ENCODE data around the gene CAPN14. TPM values are rescaled to one million over a fixed set of nuclear protein-coding genes. Genes with fewer than 3 reads are reported as not detected.
A peak's percentile ranks its signal among the peaks of the same experiment; 100 is the strongest.

CAPN14 gene
- total RNA-seq, 1 donor from 2014 or later, result 3.3 TPM

DNA sequence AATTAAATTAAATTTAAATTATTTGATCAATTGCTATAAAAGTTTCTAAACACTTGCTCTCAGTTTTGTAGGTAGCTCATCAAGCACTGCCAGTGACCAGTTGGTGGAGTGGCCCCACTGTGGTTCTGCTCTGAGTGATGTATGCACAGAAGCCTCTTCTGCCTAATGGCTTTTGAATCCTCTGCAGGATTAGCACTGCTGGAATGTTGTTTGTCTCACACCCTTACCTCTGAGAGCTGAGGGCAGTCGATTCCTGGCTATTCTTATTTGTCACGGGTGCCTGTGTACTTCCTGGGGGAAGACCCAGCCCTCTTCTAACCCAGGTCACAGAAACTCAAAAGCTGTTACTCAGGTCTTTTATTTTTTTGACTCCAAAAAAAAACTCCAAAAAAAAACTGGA is 9.5 kb downstream of the CAPN14 start:
- H3K4me3 Mint-ChIP-seq, result peak overlapping the region; percentile 15
- no peaks in the 10 kb centered on the region for H3K27me3 Mint-ChIP-seq
- peak; percentile 49 for ATAC-seq (ENCODE audit: low read depth)
- peaks cover 20% of the 10 kb centered on the region for H3K4me1 Mint-ChIP-seq
- H3K27ac Mint-ChIP-seq, result no peak overlapping the region
- no peaks in the 10 kb centered on the region for H3K9me3 Mint-ChIP-seq
- TF ChIP-seq, protein P1, sequence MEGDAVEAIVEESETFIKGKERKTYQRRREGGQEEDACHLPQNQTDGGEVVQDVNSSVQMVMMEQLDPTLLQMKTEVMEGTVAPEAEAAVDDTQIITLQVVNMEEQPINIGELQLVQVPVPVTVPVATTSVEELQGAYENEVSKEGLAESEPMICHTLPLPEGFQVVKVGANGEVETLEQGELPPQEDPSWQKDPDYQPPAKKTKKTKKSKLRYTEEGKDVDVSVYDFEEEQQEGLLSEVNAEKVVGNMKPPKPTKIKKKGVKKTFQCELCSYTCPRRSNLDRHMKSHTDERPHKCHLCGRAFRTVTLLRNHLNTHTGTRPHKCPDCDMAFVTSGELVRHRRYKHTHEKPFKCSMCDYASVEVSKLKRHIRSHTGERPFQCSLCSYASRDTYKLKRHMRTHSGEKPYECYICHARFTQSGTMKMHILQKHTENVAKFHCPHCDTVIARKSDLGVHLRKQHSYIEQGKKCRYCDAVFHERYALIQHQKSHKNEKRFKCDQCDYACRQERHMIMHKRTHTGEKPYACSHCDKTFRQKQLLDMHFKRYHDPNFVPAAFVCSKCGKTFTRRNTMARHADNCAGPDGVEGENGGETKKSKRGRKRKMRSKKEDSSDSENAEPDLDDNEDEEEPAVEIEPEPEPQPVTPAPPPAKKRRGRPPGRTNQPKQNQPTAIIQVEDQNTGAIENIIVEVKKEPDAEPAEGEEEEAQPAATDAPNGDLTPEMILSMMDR (IDR thresholded peaks at IDR 0.05), result no peak
- CTCF ChIA-PET, result interaction anchor here (0.7 to 2.4 kb wide), 4 partner anchors 38 to 126 kb away, joined by 3 to 11 read pairs (median 6); no protein-coding TSS in a partner anchor
- peaks cover 2% of the 10 kb centered on the region for H3K36me3 Mint-ChIP-seq (ENCODE audit: low read depth)
- intact Hi-C loops (cut with micrococcal nuclease), result loop anchor here (1.0 to 2.0 kb wide), 3 partner anchors 10 to 126 kb away; partner anchors contain the start of gene CAPN14
- no peak for DNase-seq
- POLR2A ChIA-PET, result interaction anchor here (0.7 to 2.5 kb wide), 6 partner anchors 12 to 48 kb away, joined by 3 to 13 read pairs (median 3); partner anchors contain the start of gene EHD3

DNA sequence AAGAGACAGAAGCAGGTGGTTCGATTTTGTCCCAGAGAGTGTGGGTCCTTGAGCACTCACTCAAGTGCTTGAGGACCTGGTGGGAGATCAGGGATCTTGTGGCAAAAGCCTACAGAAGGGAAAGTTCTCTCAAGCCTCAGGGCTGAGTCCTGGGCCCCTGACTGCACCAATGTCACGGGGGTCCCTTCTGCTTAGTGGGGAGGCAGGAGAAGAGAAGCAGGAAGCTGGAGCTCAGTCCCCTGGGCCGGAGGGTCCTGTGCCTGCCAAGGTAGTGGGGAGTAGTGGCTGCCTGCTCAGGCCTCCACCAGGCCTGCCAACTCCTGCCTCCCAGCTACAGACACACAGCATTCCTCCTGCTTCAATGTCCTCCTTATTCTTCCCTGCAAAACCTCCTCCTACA is 11.7 kb downstream of the CAPN14 start:
- no peaks in the 10 kb centered on the region for H3K27me3 Mint-ChIP-seq
- peaks cover 17% of the 10 kb centered on the region for H3K4me1 Mint-ChIP-seq
- ChIA-PET CTCF (no interaction called here), POLR2A (no interaction called here)
- H3K36me3 Mint-ChIP-seq (ENCODE audit: low read depth), result peaks cover 2% of the 10 kb centered on the region
- H3K4me3 Mint-ChIP-seq, result no peak overlapping the region
- H3K27ac Mint-ChIP-seq, result no peak overlapping the region
- no peaks in the 10 kb centered on the region for H3K9me3 Mint-ChIP-seq
- TF ChIP-seq, protein P1 (IDR thresholded peaks at IDR 0.05), result no peak
- no peak for ATAC-seq (ENCODE audit: low read depth)
- no peak for DNase-seq
- intact Hi-C loops (cut with micrococcal nuclease), result no loop called here

DNA sequence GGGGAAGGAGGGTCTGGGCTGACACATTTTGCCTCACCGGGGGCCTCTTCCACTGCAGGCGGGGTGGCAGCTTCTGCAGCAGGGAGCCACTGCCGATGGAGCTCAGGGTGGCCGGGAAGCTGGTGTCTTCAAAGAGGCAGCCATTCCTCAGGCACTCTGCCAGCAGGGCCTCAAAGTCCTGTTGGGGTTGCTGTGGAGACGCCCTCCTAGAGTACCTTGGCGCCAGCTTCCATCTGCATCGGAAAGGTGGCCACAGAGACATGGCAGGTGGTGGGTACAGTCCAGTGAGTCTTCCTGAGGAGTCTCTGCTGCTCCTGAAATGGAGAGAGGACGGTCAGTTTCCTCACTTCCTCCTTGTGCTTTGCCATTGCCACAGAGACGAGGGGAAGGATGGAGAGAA is 12.1 kb downstream of the CAPN14 start:
- no peaks in the 10 kb centered on the region for H3K27me3 Mint-ChIP-seq
- TF ChIP-seq, protein P1 (IDR thresholded peaks at IDR 0.05), result no peak
- ATAC-seq (ENCODE audit: low read depth) (no peak), DNase-seq (no peak)
- POLR2A ChIA-PET, result no interaction called here
- H3K27ac Mint-ChIP-seq, result no peak overlapping the region
- intact Hi-C loops (cut with micrococcal nuclease), result no loop called here
- no peak overlapping the region for H3K4me3 Mint-ChIP-seq
- H3K4me1 Mint-ChIP-seq, result peaks cover 17% of the 10 kb centered on the region
- CTCF ChIA-PET, result no interaction called here
- peaks cover 2% of the 10 kb centered on the region for H3K36me3 Mint-ChIP-seq (ENCODE audit: low read depth)
- no peaks in the 10 kb centered on the region for H3K9me3 Mint-ChIP-seq

DNA sequence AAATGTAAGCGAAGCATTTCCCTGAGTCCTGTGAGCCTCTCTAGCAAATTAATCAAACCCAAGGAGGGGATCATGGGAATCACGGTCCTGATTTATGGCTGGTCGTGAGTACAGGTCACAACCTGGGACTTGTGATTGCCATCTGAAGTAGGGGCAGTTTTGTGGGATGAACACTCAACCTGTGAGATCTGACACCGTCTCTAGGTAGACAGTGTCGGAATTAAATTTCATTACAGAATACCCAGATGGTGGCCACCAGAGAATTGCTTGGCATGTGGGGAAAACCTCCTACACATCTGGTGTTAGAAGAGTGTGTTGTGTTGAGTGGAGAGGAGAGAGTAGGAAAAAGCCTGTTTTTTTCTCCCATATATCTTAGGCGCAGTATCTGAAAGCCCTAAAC is 12.5 kb downstream of the CAPN14 start:
- Mint-ChIP-seq H3K4me3 (no peak overlapping the region), H3K9me3 (no peaks in the 10 kb centered on the region), H3K36me3 (ENCODE audit: low read depth) (peaks cover 2% of the 10 kb centered on the region), H3K4me1 (peaks cover 17% of the 10 kb centered on the region), H3K27me3 (no peaks in the 10 kb centered on the region), H3K27ac (no peak overlapping the region)
- POLR2A ChIA-PET, result no interaction called here
- ATAC-seq (ENCODE audit: low read depth), result no peak
- TF ChIP-seq, protein P1 (IDR thresholded peaks at IDR 0.05), result no peak
- CTCF ChIA-PET, result no interaction called here
- no peak for DNase-seq
- intact Hi-C loops (cut with micrococcal nuclease), result no loop called here

- Mint-ChIP-seq H3K9me3 (peaks cover 2% of the 10 kb centered on the region), H3K36me3 (ENCODE audit: low read depth) (peaks cover 2% of the 10 kb centered on the region), H3K27me3 (no peaks in the 10 kb centered on the region), H3K27ac (no peak overlapping the region), H3K4me3 (no peak overlapping the region), H3K4me1 (peaks cover 13% of the 10 kb centered on the region)
- ChIA-PET POLR2A (interaction anchor here (0.8 kb wide), 1 partner anchor 30 kb away, joined by 3 read pairs; the partner anchor contains the start of gene EHD3), CTCF (interaction anchor here (0.8 kb wide), 1 partner anchor 34 kb away, joined by 3 read pairs; no protein-coding TSS in a partner anchor)
- DNase-seq (no peak), ATAC-seq (ENCODE audit: low read depth) (no peak)
- intact Hi-C loops (cut with micrococcal nuclease), result no loop called here
- TF ChIP-seq, protein P1 (IDR thresholded peaks at IDR 0.05), result no peak
Observed at GRCh38 chr2:31203916-31204315, 13.4 kb downstream of the CAPN14 start.

All from activated B cell treated with CpG ODN at 0.5 μM for 24 hours (primary cell).